K562 (cell line): ENCODE data around the gene CDH18. TPM values are rescaled to one million over a fixed set of nuclear protein-coding genes. Genes with fewer than 3 reads are reported as not detected.

Experiments
- ATAC-seq: fragments of 200-7000 bp; cut with Tn5 transposase; 3 replicates; pipeline ENCODE4 v1.9.1; 2020; ENCODE audit warnings: moderate library complexity
- BruUV-seq: library from RNA; stranded (reverse); fragments of 400-500 nt; replicated peaks from 2 replicates; lab custom pipeline; 2021; lab: Mats Ljungman, UMichigan
- CTCF ChIA-PET: fragments of 300-600 bp; formaldehyde crosslinking; extraction: SDS; loops from one replicate; lab custom pipeline; 2021; ENCODE audit warnings: low intra/inter-chr PET ratio; lab: Yijun Ruan, JAX
- POLR2A ChIA-PET: fragments of 300-600, 350-650 bp; sonication (Branson Sonifier 250); formaldehyde crosslinking; extraction: SDS; loops from one replicate; lab custom pipeline; 2021; ENCODE audit warnings: antibody characterized with exemption, inconsistent platforms; lab: Yijun Ruan, JAX
- DNase-seq, 4 experiments: peaks; one replicate each; pipeline versions ENCODE4 v3.0.0 to v3.0.0-alpha.2; 2011 to 2018; ENCODE audit warnings: low spot score in 3 of 4, mixed read lengths in 3 of 4; ENCODE audit errors: extremely low read depth in 1 of 4
- FAIRE-seq: peaks from 2 replicates; lab custom pipeline; 2011; peaks lifted over from hg19 to GRCh38; lab: Jason Lieb, UNC
- H2AFZ ChIP-seq: 2 replicates; pipeline ENCODE4 v1.6.0; 2011; ENCODE audit warnings: low read depth, low read length, control low read depth, inconsistent platforms
- H3K27ac ChIP-seq: fragments of 200-600 bp; 3 replicates; pipeline ENCODE4 v1.8.0; 2011; ENCODE audit warnings: low read depth, mild to moderate bottlenecking, control low read depth, inconsistent platforms, low read length, moderate library complexity, mixed read lengths; ENCODE audit errors: extremely low read depth
- H3K27me3 ChIP-seq, 2 experiments: fragments of 300-600 bp in 1 of 2; 2 replicates in 1 of 2; 3 replicates in 1 of 2; pipeline versions ENCODE4 v1.6.0 to v1.8.0; 2011; ENCODE audit warnings: inconsistent platforms in 2 of 2, low read length in 2 of 2, mild to moderate bottlenecking in 1 of 2, mixed read lengths in 1 of 2, moderate library complexity in 1 of 2; ENCODE audit not compliant: control insufficient read depth in 2 of 2, insufficient read depth in 2 of 2
- H3K36me3 ChIP-seq: fragments of 300-600 bp; 3 replicates; pipeline ENCODE4 v1.8.0; 2011; ENCODE audit warnings: mild to moderate bottlenecking, low read length, inconsistent platforms; ENCODE audit not compliant: control insufficient read depth, insufficient read depth
- H3K4me1 ChIP-seq, 2 experiments: fragments of 200-600 bp in 1 of 2; replicated peaks in 1 of 2; 2 replicates in 1 of 2; 3 replicates in 1 of 2; pipeline versions ENCODE4 v1.5.1 to v1.8.0; 2011; ENCODE audit warnings: inconsistent platforms in 2 of 2, low read length in 2 of 2, mild to moderate bottlenecking in 1 of 2, mixed read lengths in 1 of 2, moderate library complexity in 1 of 2; ENCODE audit not compliant: control insufficient read depth in 2 of 2, insufficient read depth in 2 of 2
- H3K4me2 ChIP-seq: 2 replicates; pipeline ENCODE4 v1.6.1; 2011; ENCODE audit warnings: low read length, control low read depth, inconsistent platforms, mixed read lengths; ENCODE audit not compliant: insufficient read depth
- H3K4me3 ChIP-seq: fragments of 200-600 bp; sonication (generic), shearing (Covaris generic); 2 replicates; pipeline ENCODE4 v1.5.1; 2016; ENCODE audit warnings: control low read depth, inconsistent platforms
- H3K79me2 ChIP-seq: fragments of 200-600 bp; 3 replicates; pipeline ENCODE4 v1.8.0; 2011; ENCODE audit warnings: low read length, inconsistent platforms; ENCODE audit not compliant: control insufficient read depth, insufficient read depth
- H3K9ac ChIP-seq, 2 experiments: 2 replicates each; pipeline versions ENCODE4 v1.6.0 to v1.6.1; 2011; ENCODE audit warnings: low read depth in 2 of 2, low read length in 2 of 2, control low read depth in 1 of 2, inconsistent platforms in 1 of 2, mild to moderate bottlenecking in 1 of 2, mixed read lengths in 1 of 2; ENCODE audit not compliant: insufficient read depth in 1 of 2
- H3K9me1 ChIP-seq: one replicate; pipeline ENCODE4 v1.6.0; 2011; ENCODE audit warnings: inconsistent platforms, mild to moderate bottlenecking, low read length, moderate library complexity; ENCODE audit not compliant: control insufficient read depth, insufficient read depth
- H3K9me3 ChIP-seq: replicated peaks from 2 replicates; pipeline ENCODE4 v1.5.1; 2011; ENCODE audit warnings: low read depth, low read length, inconsistent platforms; ENCODE audit not compliant: control insufficient read depth, insufficient read depth
- H4K20me1 ChIP-seq: replicated peaks from 2 replicates; pipeline ENCODE4 v1.6.1; 2011; ENCODE audit warnings: low read length, inconsistent platforms, mixed read lengths; ENCODE audit not compliant: control insufficient read depth, insufficient read depth
- ARID4B ChIP-seq: sonication (generic); formaldehyde crosslinking; IDR thresholded peaks from 2 replicates; pipeline ENCODE4 v1.8.0; 2022; ENCODE audit warnings: mild to moderate bottlenecking, missing genetic modification reagents
- CC2D1A ChIP-seq: fragments of 450-650 bp; IDR thresholded peaks from 2 replicates; pipeline ENCODE4 v1.6.1; 2017; ENCODE audit warnings: mild to moderate bottlenecking
- CEBPB ChIP-seq: fragments of 450-650 bp; IDR thresholded peaks from 2 replicates; pipeline ENCODE4 v1.6.1; 2016; ENCODE audit warnings: missing genetic modification characterization, missing compliant biosample characterization
- FOS ChIP-seq: IDR thresholded peaks from 3 replicates; pipeline ENCODE4 v1.6.1; 2011; ENCODE audit not compliant: insufficient read length; ENCODE audit errors: extremely low read depth
- HBP1 ChIP-seq: fragments of 450-650 bp; formaldehyde crosslinking; IDR thresholded peaks from 2 replicates; pipeline ENCODE4 v1.4.0; 2022; ENCODE audit warnings: missing genetic modification characterization
- SP1 ChIP-seq: sonication (generic); formaldehyde crosslinking; IDR thresholded peaks from 2 replicates; pipeline ENCODE4 v1.8.1; 2022; ENCODE audit warnings: mild to moderate bottlenecking, missing genetic modification reagents
- USF1 ChIP-seq: sonication (generic); formaldehyde crosslinking; IDR thresholded peaks from 2 replicates; pipeline ENCODE4 v1.9.0; 2022; ENCODE audit warnings: mild to moderate bottlenecking, missing genetic modification reagents
- ZBTB12 ChIP-seq: fragments of 250-450 bp; sonication (Bioruptor Pico); IDR thresholded peaks from 2 replicates; pipeline ENCODE4 v1.4.0; 2020
- ZC3H11A ChIP-seq: IDR thresholded peaks from 2 replicates; pipeline ENCODE4 v1.6.1; 2012; ENCODE audit warnings: low read depth, low read length, improper control_type of control experiment
- ZNF224 ChIP-seq: sonication (generic); formaldehyde crosslinking; IDR thresholded peaks from 2 replicates; pipeline ENCODE4 v1.8.0; 2022; ENCODE audit warnings: mild to moderate bottlenecking, missing genetic modification reagents
- ZNF511 ChIP-seq: sonication (generic); formaldehyde crosslinking; IDR thresholded peaks from 2 replicates; pipeline ENCODE4 v1.8.0; 2022; ENCODE audit warnings: mild to moderate bottlenecking, missing genetic modification reagents
- ZNF785 ChIP-seq: fragments of 250-450 bp; sonication (Bioruptor Pico); IDR thresholded peaks from 2 replicates; pipeline ENCODE4 v1.4.0; 2020; ENCODE audit warnings: mild to moderate bottlenecking
- WGBS: fragments of 100-300 bp; shearing (Covaris generic); methylation state at CpG from one replicate; pipeline ENCODE4 v1.1.6; 2016; ENCODE audit warnings: low coverage, mixed read lengths; ENCODE audit not compliant: insufficient coverage; ENCODE audit errors: missing lambda C conversion rate; 5-methylcytosine and 5-hydroxymethylcytosine counted together
- in situ Hi-C: fragments of 300-500 bp; cut with MboI; formaldehyde crosslinking; loops from 4 replicates; pipeline ENCODE4 v1.15.0; 2018; ENCODE audit warnings: inconsistent platforms, mixed read lengths
- intact Hi-C: fragments of 100-400 bp; cut with micrococcal nuclease; formaldehyde crosslinking; loops from 2 replicates; pipeline ENCODE4 v1.14.2; 2022
- polyA plus RNA-seq, 8 experiments: library from polyadenylated mRNA; depleted of rRNA in 4 of 8; stranded (reverse) in 5 of 8; unstranded in 3 of 8; fragments of >200 nt; fragmentation: Nextera tagmentation in 2 of 8; fragmentation: Illumina TruSeq in 1 of 8; extraction: Ambion mirVana in 2 of 8; extraction: Trizol in 1 of 8; gene quantifications; 2 replicates each; pipeline versions ENCODE4 v1.2.1 to v1.2.3, GENCODE V29; 2011 to 2014; ENCODE audit warnings: inconsistent platforms in 1 of 8, missing spikeins in 1 of 8
- total RNA-seq, 7 experiments: library from RNA; depleted of rRNA in 6 of 7; stranded (reverse); fragments of >200 nt in 6 of 7; fragmentation: Illumina TruSeq in 2 of 7; extraction: Trizol in 2 of 7; gene quantifications; 2 replicates each; pipeline versions ENCODE4 v1.2.1 to v1.2.3, GENCODE V29; 2011 to 2021; ENCODE audit warnings: low replicate concordance in 1 of 7

The CDH18 gene
- total and polyA plus RNA-seq, 9 of the 15 experiments (the other 6 are each of a cell fraction or from before 2014, with no cell fraction given): 0.18 to 1.4 (median 0.31) TPM

GRCh38 chr5:19734776-19735175 lies 253.2 kb downstream of the CDH18 start (continued):
- no peak for TF ChIP-seq ARID4B (CRISPR knock-in tag)
- no peak for TF ChIP-seq ZNF224 (CRISPR knock-in tag)
- TF ChIP-seq SP1 (CRISPR knock-in tag): no peak
- TF ChIP-seq, all 486 proteins: peak for 0

- no peaks in the 10 kb centered on the region for H4K20me1 ChIP-seq
- no peaks in the 10 kb centered on the region for H3K79me2 ChIP-seq
- H3K27me3 ChIP-seq: no peaks in the 10 kb centered on the region
- no peak for FAIRE-seq
- no peak overlapping the region for H3K4me2 ChIP-seq
- H3K9me3 ChIP-seq: no peaks in the 10 kb centered on the region; the same call in 1 of the 2 replicates
- H3K27ac ChIP-seq: no peak overlapping the region
- H3K36me3 ChIP-seq: no peaks in the 10 kb centered on the region
- no peaks in the 10 kb centered on the region for H3K9me1 ChIP-seq
- BruUV-seq: no TSS peak
- H3K4me1 ChIP-seq: no peaks in the 10 kb centered on the region
- no peak overlapping the region for H3K9ac ChIP-seq
- no peak overlapping the region for H3K4me3 ChIP-seq
- intact Hi-C loops (no loop called here), in situ Hi-C loops (no loop called here)
- POLR2A ChIA-PET: no interaction called here
- no peak for ATAC-seq
- H2AFZ ChIP-seq: no peak overlapping the region
- no peak for DNase-seq
- CTCF ChIA-PET: no interaction called here
- 0% methylated on average over 6 of the region's 6 CpGs for WGBS
- TF ChIP-seq ZBTB12 (CRISPR knock-in tag) (no peak), FOS (no peak), CEBPB (tag) (no peak), ZNF511 (CRISPR knock-in tag) (no peak), USF1 (CRISPR knock-in tag) (no peak), ZNF785 (no peak), CC2D1A (no peak), HBP1 (CRISPR knock-in tag) (no peak), ZC3H11A (no peak)
These were observed 254.1 kb downstream of the CDH18 start for GRCh38 chr5:19733612-19734495.
